ENCODE measurements around the gene ABCG1. TPM values are rescaled to one million over a fixed set of nuclear protein-coding genes. Genes with fewer than 3 reads are reported as not detected.

The ABCG1 gene
- total RNA-seq, 1 experiment from 2014 or later = not detected

DNA sequence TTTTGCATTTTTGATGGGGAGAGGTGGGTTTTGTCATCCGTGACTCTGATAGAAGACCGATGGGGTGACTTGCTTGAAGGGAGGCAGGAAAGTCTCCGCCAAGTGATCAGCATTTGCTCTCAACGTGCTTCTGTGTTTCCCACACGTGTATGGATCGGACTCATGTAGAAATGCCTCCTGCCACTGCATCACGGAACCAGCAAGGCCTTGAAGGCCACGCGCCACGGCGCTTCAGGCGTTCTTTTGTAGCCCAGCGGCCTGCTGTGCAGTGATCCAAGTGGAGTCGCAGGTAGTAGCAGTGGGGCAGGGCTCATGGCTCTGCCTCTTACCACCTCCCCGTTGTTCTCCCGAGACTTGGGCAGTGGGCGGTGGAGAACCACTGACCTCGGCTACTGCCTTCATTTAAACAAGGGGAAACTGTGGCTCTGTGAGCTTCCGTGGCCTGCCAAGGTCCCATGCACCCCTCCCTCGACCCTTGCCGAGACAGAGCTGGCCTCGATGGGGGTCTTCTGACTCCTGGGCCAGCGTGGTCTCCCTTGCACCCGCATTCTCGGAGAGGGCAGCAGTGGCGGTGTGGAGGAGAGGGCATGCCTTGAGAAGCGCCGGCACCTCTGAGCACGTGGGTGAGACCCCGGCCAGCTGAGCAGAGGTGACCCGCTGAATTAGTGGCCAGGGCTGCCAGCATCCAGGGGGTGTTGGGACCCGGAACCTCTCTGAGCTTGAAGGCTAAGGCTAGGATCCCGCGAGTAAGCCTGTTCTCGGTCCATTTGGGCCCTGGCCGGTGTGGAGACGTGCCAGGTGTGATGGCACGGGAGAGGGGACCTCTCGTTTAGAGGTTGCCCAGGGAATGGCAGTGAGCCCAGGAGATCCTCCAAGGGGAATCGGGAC lies 46.1 kb upstream of the ABCG1 start:
- H3K36me3 Mint-ChIP-seq (ENCODE audit: insufficient read depth, unreplicated experiment) = no peaks in the 10 kb centered on the region
- no peak overlapping the region for H3K27ac Mint-ChIP-seq (ENCODE audit: unreplicated experiment)
- Histone ChIP-seq H3K9me3 (no peaks in the 10 kb centered on the region), H3K4me3 (ENCODE audit: low read depth, low read length) (no peak overlapping the region), H3K36me3 (ENCODE audit: control insufficient read depth, insufficient read depth, low read length) (no peaks in the 10 kb centered on the region), H3K27me3 (replicated peaks; ENCODE audit: control insufficient read depth, insufficient read depth, low read length) (no peaks in the 10 kb centered on the region; the same call in 1 of the 2 replicates), H3K4me1 (no peaks in the 10 kb centered on the region)
- POLR2A ChIA-PET = no interaction called here
- no peaks in the 10 kb centered on the region for H3K4me1 Mint-ChIP-seq (ENCODE audit: low read depth, unreplicated experiment)
- no TSS peak for BruUV-seq (replicated peaks)
- CTCF ChIA-PET = no interaction called here
- H3K4me3 Mint-ChIP-seq (ENCODE audit: unreplicated experiment) = no peak overlapping the region
- H3K9me3 Mint-ChIP-seq (ENCODE audit: unreplicated experiment) = no peaks in the 10 kb centered on the region
- TF ChIP-seq CTCF (IDR thresholded peaks at IDR 0.05; ENCODE audit: insufficient read depth in 1 of 2, low read depth in 1 of 2, low read length in 1 of 2, severe bottlenecking in 1 of 2, unreplicated experiment in 1 of 2) = no peak
- intact Hi-C loops (cut with micrococcal nuclease; ENCODE audit: unreplicated experiment) = no loop called here
- peaks cover 5% of the 10 kb centered on the region for H3K27me3 Mint-ChIP-seq (ENCODE audit: insufficient read depth, unreplicated experiment)
- no peak for DNase-seq

DNA sequence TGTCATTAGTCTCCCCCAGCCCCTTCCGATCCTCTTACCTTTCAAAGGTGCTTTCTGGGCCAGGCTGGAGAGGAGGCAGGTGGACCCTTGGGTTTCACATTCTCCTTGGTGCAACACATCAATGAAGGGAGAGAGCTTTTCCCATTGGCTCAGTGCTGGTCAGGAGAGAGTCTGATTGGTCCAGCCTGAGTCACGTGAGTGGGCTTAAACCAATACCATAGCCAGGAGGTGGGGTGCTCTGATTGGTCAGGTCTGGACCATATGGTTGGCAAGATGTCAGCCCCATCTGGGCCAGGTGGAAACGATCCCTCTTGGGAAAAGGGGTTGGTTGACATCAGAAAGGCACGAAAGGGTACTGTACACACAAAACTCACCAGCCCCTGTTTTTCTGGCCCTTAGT lies 44.8 kb upstream of the ABCG1 start:
- no peaks in the 10 kb centered on the region for H3K36me3 Mint-ChIP-seq (ENCODE audit: insufficient read depth, unreplicated experiment)
- DNase-seq = no peak
- no peak for TF ChIP-seq CTCF (IDR thresholded peaks at IDR 0.05; ENCODE audit: insufficient read depth in 1 of 2, low read depth in 1 of 2, low read length in 1 of 2, severe bottlenecking in 1 of 2, unreplicated experiment in 1 of 2)
- H3K9me3 Mint-ChIP-seq (ENCODE audit: unreplicated experiment) = no peaks in the 10 kb centered on the region
- H3K4me3 ChIP-seq (ENCODE audit: low read depth, low read length) = no peak overlapping the region
- no peaks in the 10 kb centered on the region for H3K4me1 Mint-ChIP-seq (ENCODE audit: low read depth, unreplicated experiment)
- H3K9me3 ChIP-seq = no peaks in the 10 kb centered on the region
- POLR2A ChIA-PET = no interaction called here
- no peaks in the 10 kb centered on the region; the same call in 1 of the 2 replicates for H3K27me3 ChIP-seq (replicated peaks; ENCODE audit: control insufficient read depth, insufficient read depth, low read length)
- H3K27ac Mint-ChIP-seq (ENCODE audit: unreplicated experiment) = no peak overlapping the region
- CTCF ChIA-PET = no interaction called here
- no peak overlapping the region for H3K4me3 Mint-ChIP-seq (ENCODE audit: unreplicated experiment)
- H3K27me3 Mint-ChIP-seq (ENCODE audit: insufficient read depth, unreplicated experiment) = peaks cover 8% of the 10 kb centered on the region
- no peaks in the 10 kb centered on the region for H3K36me3 ChIP-seq (ENCODE audit: control insufficient read depth, insufficient read depth, low read length)
- H3K4me1 ChIP-seq = no peaks in the 10 kb centered on the region
- no TSS peak for BruUV-seq (replicated peaks)
- intact Hi-C loops (cut with micrococcal nuclease; ENCODE audit: unreplicated experiment) = no loop called here

- BruUV-seq (replicated peaks) = no TSS peak
- Mint-ChIP-seq H3K36me3 (ENCODE audit: insufficient read depth, unreplicated experiment) (no peaks in the 10 kb centered on the region), H3K4me1 (ENCODE audit: low read depth, unreplicated experiment) (no peaks in the 10 kb centered on the region), H3K27ac (ENCODE audit: unreplicated experiment) (no peak overlapping the region), H3K4me3 (ENCODE audit: unreplicated experiment) (no peak overlapping the region), H3K9me3 (ENCODE audit: unreplicated experiment) (no peaks in the 10 kb centered on the region), H3K27me3 (ENCODE audit: insufficient read depth, unreplicated experiment) (peaks cover 8% of the 10 kb centered on the region)
- intact Hi-C loops (cut with micrococcal nuclease; ENCODE audit: unreplicated experiment) = no loop called here
- DNase-seq = no peak
- Histone ChIP-seq H3K27me3 (replicated peaks; ENCODE audit: control insufficient read depth, insufficient read depth, low read length) (no peaks in the 10 kb centered on the region; the same call in 1 of the 2 replicates), H3K36me3 (ENCODE audit: control insufficient read depth, insufficient read depth, low read length) (no peaks in the 10 kb centered on the region), H3K9me3 (no peaks in the 10 kb centered on the region), H3K4me1 (no peaks in the 10 kb centered on the region), H3K4me3 (ENCODE audit: low read depth, low read length) (no peak overlapping the region)
- CTCF ChIA-PET = no interaction called here
- POLR2A ChIA-PET = no interaction called here
- no peak for TF ChIP-seq CTCF (IDR thresholded peaks at IDR 0.05; ENCODE audit: insufficient read depth in 1 of 2, low read depth in 1 of 2, low read length in 1 of 2, severe bottlenecking in 1 of 2, unreplicated experiment in 1 of 2)
These were observed 43.7 kb upstream of the ABCG1 start for GRCh38 chr21:42175110-42175710.

Data from Caco-2 (cell line).